Activated naive CD8-positive, alpha-beta T cell treated with anti-CD3 and anti-CD28 coated beads for 36 hours (primary cell): ENCODE results near the gene PRDM7. TPM values are rescaled to one million over a fixed set of nuclear protein-coding genes. Genes with fewer than 3 reads are reported as not detected.

Experiments used
- DNase-seq: peaks from one replicate; pipeline ENCODE4 v3.0.0; 2021
- H3K27ac Mint-ChIP-seq: one replicate; pipeline ENCODE4 v1.8.0; 2022; ENCODE audit warnings: mild to moderate bottlenecking, moderate library complexity, mixed read lengths
- H3K27me3 Mint-ChIP-seq: one replicate; pipeline ENCODE4 v1.8.0; 2022; ENCODE audit warnings: mild to moderate bottlenecking, mixed read lengths
- H3K36me3 Mint-ChIP-seq: one replicate; pipeline ENCODE4 v1.8.0; 2021; ENCODE audit warnings: mild to moderate bottlenecking, mixed read lengths
- H3K4me1 Mint-ChIP-seq: one replicate; pipeline ENCODE4 v1.8.0; 2021; ENCODE audit warnings: mixed read lengths
- H3K4me3 Mint-ChIP-seq: one replicate; pipeline ENCODE4 v1.8.0; 2022; ENCODE audit warnings: mild to moderate bottlenecking, moderate library complexity, mixed read lengths
- H3K9me3 Mint-ChIP-seq: one replicate; pipeline ENCODE4 v1.8.0; 2022; ENCODE audit warnings: mixed read lengths
- total RNA-seq, 2 experiments: library from RNA; stranded (reverse); gene quantifications; one replicate each; pipeline ENCODE4 v1.2.3, GENCODE V29; 2021

The PRDM7 gene
- total RNA-seq, 2 experiments from 2014 or later = not detected

DNA sequence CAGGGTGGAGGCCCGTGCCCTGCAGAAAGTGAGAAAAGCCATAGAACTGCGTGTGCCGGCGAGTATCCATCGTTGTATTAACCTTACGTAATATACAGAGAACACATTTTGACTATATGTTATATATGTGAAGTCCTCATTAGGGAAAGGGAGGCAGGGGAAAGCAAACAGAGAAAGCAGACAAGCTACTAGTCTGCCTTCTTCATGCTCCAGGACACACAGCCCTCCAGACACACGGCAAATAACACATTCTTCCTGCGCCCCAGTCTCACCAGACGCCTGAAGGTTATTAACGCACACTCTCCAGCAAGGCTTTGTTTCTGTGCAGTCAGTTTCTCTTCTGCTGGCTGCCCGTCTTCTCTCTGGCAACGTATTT is 28.8 kb downstream of the PRDM7 start:
- no peak overlapping the region for H3K27ac Mint-ChIP-seq
- peaks cover 24% of the 10 kb centered on the region for H3K27me3 Mint-ChIP-seq
- no peaks in the 10 kb centered on the region for H3K36me3 Mint-ChIP-seq
- peaks cover 4% of the 10 kb centered on the region for H3K9me3 Mint-ChIP-seq
- peak overlapping the region; percentile 9 for H3K4me3 Mint-ChIP-seq
- peaks cover 3% of the 10 kb centered on the region for H3K4me1 Mint-ChIP-seq
- no peak for DNase-seq

GRCh38 chr16:90047714-90048346 is 29.3 kb downstream of the PRDM7 start:
- Mint-ChIP-seq H3K4me3 (peak overlapping the region; percentile 9), H3K27ac (no peak overlapping the region), H3K27me3 (peaks cover 24% of the 10 kb centered on the region), H3K9me3 (no peaks in the 10 kb centered on the region), H3K36me3 (peaks cover under 1% of the 10 kb centered on the region), H3K4me1 (peaks cover 3% of the 10 kb centered on the region)
- DNase-seq = no peak

DNA sequence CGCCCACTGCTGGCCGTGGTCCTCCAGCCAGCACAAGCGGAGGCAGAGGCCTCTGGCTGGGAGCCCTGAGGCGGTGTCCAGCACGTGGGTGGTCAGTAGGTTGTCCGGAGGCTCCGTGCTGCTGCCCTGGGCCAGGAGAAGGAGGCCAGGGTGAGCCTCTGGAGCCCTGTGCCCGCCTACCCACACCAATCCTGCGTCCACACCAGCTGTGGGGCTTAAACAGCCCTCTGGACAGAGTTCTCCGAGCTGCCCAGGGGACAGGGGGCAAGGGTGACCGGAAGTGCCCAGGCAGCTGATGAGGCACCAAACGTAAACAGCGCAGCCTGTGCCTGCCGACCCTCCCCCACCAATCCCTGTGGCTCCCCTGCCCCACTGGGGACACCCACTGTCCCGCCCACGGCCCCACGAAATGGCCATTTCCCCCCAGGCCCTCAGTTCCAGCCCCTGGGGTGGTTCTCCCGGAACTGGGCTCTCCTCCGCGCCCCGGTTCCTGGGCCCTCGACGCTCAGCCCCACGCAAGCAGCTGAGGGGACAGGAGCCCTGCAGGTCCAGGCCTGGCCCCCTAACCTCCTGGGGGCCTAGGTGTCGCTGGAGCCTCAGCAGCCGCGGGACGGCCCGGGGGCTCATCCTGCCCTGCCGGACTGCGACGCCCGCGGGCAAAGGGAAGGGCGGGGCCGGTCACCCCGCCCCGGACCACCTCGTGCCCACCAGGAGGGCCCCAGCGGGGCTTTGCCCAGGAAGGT is 30.0 kb downstream of the PRDM7 start:
- H3K36me3 Mint-ChIP-seq = peaks cover 1% of the 10 kb centered on the region

GRCh38 chr16:90046122-90046970 is 30.8 kb downstream of the PRDM7 start:
- H3K27ac Mint-ChIP-seq = no peak overlapping the region
- H3K36me3 Mint-ChIP-seq = peaks cover 1% of the 10 kb centered on the region
- no peaks in the 10 kb centered on the region for H3K9me3 Mint-ChIP-seq
- peaks cover 3% of the 10 kb centered on the region for H3K4me1 Mint-ChIP-seq
- no peak for DNase-seq
- H3K27me3 Mint-ChIP-seq = peaks cover 24% of the 10 kb centered on the region
- no peak overlapping the region for H3K4me3 Mint-ChIP-seq

More for the DNA sequence above, 30.0 kb downstream of the PRDM7 start:
- Mint-ChIP-seq H3K4me1 (peaks cover 3% of the 10 kb centered on the region), H3K4me3 (no peak overlapping the region), H3K27me3 (peaks cover 24% of the 10 kb centered on the region), H3K27ac (no peak overlapping the region), H3K9me3 (no peaks in the 10 kb centered on the region)
- no peak for DNase-seq

- no peak for DNase-seq
- Mint-ChIP-seq H3K4me1 (peaks cover 3% of the 10 kb centered on the region), H3K27me3 (peaks cover 22% of the 10 kb centered on the region), H3K9me3 (no peaks in the 10 kb centered on the region), H3K4me3 (no peak overlapping the region), H3K27ac (no peak overlapping the region), H3K36me3 (peaks cover 1% of the 10 kb centered on the region)
Observed at GRCh38 chr16:90044111-90044551, 33.0 kb downstream of the PRDM7 start.

DNA sequence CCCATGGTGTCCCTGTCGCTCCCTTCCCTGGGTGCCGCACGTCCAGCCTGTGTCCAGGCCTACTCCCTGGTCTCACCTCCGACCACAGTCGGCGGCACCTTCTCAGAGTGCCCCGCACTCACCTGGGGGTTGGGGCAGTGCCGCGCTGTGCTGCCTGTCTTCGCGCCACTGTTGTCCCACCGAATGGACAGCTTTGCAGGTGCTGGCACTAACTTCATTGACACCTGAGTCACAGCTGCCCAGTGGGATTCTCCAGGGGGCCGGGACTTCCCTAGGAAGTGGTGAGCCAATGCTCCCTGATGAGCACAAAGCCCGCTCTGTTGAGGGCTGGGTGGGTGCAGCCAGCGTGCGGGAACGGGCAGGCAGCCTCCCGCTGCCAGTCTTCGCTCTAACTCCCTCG is 33.6 kb downstream of the PRDM7 start:
- Mint-ChIP-seq H3K27ac (no peak overlapping the region), H3K36me3 (peaks cover 1% of the 10 kb centered on the region), H3K9me3 (no peaks in the 10 kb centered on the region), H3K4me3 (no peak overlapping the region), H3K4me1 (peaks cover 3% of the 10 kb centered on the region), H3K27me3 (peaks cover 19% of the 10 kb centered on the region)
- no peak for DNase-seq

GRCh38 chr16:90042946-90043514 is 34.1 kb downstream of the PRDM7 start:
- Mint-ChIP-seq H3K9me3 (no peaks in the 10 kb centered on the region), H3K4me1 (peaks cover 3% of the 10 kb centered on the region), H3K27ac (no peak overlapping the region), H3K36me3 (peaks cover 1% of the 10 kb centered on the region), H3K27me3 (peaks cover 14% of the 10 kb centered on the region), H3K4me3 (no peak overlapping the region)
- no peak for DNase-seq

- peaks cover 13% of the 10 kb centered on the region for H3K27me3 Mint-ChIP-seq
- peaks cover 1% of the 10 kb centered on the region for H3K36me3 Mint-ChIP-seq
- H3K27ac Mint-ChIP-seq = no peak overlapping the region
- no peak overlapping the region for H3K4me3 Mint-ChIP-seq
- DNase-seq = no peak
- H3K9me3 Mint-ChIP-seq = no peaks in the 10 kb centered on the region
- peaks cover 3% of the 10 kb centered on the region for H3K4me1 Mint-ChIP-seq
Observed at GRCh38 chr16:90041896-90042473, 35.1 kb downstream of the PRDM7 start.

DNA sequence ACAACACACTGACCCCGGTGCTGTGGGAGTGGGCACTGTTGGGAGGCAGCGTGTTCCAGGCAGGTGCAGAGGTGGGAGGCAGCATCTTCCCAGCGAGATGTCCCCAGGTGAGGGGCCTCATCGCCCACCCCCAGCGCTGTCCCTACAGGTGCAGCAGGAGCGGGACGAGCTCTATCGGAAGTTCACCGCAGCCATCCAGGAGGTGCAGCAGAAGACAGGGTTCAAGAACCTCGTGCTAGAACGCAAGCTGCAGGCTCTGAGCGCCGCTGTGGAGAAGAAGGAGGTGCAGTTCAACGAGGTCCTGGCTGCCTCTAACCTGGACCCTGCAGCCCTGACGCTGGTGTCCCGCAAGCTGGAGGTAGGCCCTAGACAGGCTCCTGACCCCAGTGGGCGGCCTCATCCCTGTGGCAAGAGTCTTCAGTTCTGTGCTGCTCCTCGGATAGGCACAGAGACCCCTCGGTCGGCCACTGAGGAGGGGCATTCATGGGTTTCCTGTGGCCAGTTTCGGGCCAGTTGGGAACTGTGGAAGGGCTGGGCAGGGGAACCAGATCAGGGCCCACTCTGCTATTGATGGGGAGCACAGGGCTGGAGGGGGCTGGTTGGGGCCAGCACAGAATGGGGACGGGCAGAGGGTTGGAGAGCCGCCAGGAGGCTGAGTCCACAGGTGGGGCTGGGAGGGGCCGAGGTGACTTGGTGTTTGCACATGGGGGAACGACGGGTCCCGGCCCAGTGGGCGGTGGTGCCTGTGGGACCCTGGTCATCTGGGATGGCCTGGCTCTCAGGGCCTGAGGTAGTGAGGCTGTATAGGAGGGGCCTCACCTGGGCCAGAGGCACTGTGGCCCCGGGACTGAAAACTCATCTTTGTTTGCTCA is 36.7 kb downstream of the PRDM7 start:
- Mint-ChIP-seq H3K4me1 (no peaks in the 10 kb centered on the region), H3K4me3 (no peak overlapping the region), H3K36me3 (peaks cover 1% of the 10 kb centered on the region), H3K27me3 (peaks cover under 1% of the 10 kb centered on the region), H3K9me3 (no peaks in the 10 kb centered on the region), H3K27ac (no peak overlapping the region)
- DNase-seq = no peak

GRCh38 chr16:90037276-90037675 is 39.9 kb downstream of the PRDM7 start:
- Mint-ChIP-seq H3K4me1 (no peaks in the 10 kb centered on the region), H3K27me3 (no peaks in the 10 kb centered on the region), H3K36me3 (peaks cover 8% of the 10 kb centered on the region), H3K4me3 (no peak overlapping the region), H3K9me3 (no peaks in the 10 kb centered on the region), H3K27ac (no peak overlapping the region)
- DNase-seq = no peak

DNA sequence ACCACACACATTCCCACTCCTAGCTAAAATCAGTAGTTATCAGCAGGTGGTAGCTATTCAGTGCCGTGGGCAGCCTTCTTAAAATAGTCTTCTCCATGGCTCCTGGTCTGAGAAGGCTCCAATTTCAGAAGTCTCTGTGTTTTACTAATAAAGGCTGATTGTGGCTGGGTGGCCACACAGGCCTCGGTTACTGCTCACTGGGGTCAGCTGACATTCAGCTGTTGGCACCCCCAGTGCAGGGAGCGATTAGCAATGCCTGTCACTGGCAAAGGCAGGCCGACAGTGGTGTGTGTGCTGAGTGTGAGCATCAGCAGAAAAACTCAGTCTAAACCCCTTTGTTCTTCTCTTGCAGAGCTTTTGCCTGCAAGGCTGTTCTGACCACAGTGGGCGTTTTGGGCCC is 41.2 kb downstream of the PRDM7 start:
- Mint-ChIP-seq H3K9me3 (peaks cover 6% of the 10 kb centered on the region), H3K4me1 (no peaks in the 10 kb centered on the region), H3K27me3 (no peaks in the 10 kb centered on the region), H3K27ac (no peak overlapping the region), H3K36me3 (peaks cover 21% of the 10 kb centered on the region), H3K4me3 (no peak overlapping the region)
- DNase-seq = no peak

- H3K4me1 Mint-ChIP-seq = no peaks in the 10 kb centered on the region
- H3K4me3 Mint-ChIP-seq = no peak overlapping the region
- H3K36me3 Mint-ChIP-seq = peaks cover 21% of the 10 kb centered on the region
- DNase-seq = no peak
- H3K9me3 Mint-ChIP-seq = peaks cover 6% of the 10 kb centered on the region
- H3K27me3 Mint-ChIP-seq = no peaks in the 10 kb centered on the region
- H3K27ac Mint-ChIP-seq = no peak overlapping the region
Observed at GRCh38 chr16:90034504-90034903, 42.6 kb downstream of the PRDM7 start.

GRCh38 chr16:90033387-90033786 is 43.7 kb downstream of the PRDM7 start:
- Mint-ChIP-seq H3K36me3 (peaks cover 21% of the 10 kb centered on the region), H3K27ac (no peak overlapping the region), H3K4me3 (no peak overlapping the region), H3K27me3 (no peaks in the 10 kb centered on the region), H3K4me1 (no peaks in the 10 kb centered on the region), H3K9me3 (peaks cover 6% of the 10 kb centered on the region)
- DNase-seq = no peak
